NCI-H774 (cell line): ENCODE data around the gene CCDC187.

Experiments used
- DNase-seq: peaks from one replicate; lab custom pipeline; 2025; lab: John Stamatoyannopoulos, UW

CCDC187 gene

GRCh38 chr9:136252846-136253245 lies 51.0 kb downstream of the CCDC187 start:
- no peak for DNase-seq

GRCh38 chr9:136252281-136252680 lies 51.6 kb downstream of the CCDC187 start:
- DNase-seq: no peak

GRCh38 chr9:136251264-136252115 lies 52.4 kb downstream of the CCDC187 start:
- DNase-seq: no peak

- DNase-seq: no peak
Observed at GRCh38 chr9:136250676-136251075, 53.2 kb downstream of the CCDC187 start.

GRCh38 chr9:136249877-136250559 lies 53.9 kb downstream of the CCDC187 start:
- peak; percentile 76 for DNase-seq

GRCh38 chr9:136248951-136249876 lies 54.7 kb downstream of the CCDC187 start:
- DNase-seq: no peak

- DNase-seq: no peak
Observed at GRCh38 chr9:136247947-136248637, 55.8 kb downstream of the CCDC187 start.

GRCh38 chr9:136247551-136247916 lies 56.4 kb downstream of the CCDC187 start:
- no peak for DNase-seq

- DNase-seq: no peak
Observed at GRCh38 chr9:136246849-136247550, 56.9 kb downstream of the CCDC187 start.

- DNase-seq: peak; percentile 93
Observed at GRCh38 chr9:136245219-136246150, 58.4 kb downstream of the CCDC187 start, which contains the start of gene QSOX2. Gene QSOX2, minus strand, starts transcription at chr9:136245812. Its CDS starts 9 bp downstream, at chr9:136245803.

- DNase-seq: no peak
Observed at GRCh38 chr9:136244969-136245218, 59.0 kb downstream of the CCDC187 start.

- DNase-seq: no peak
Observed at GRCh38 chr9:136244122-136244968, 59.5 kb downstream of the CCDC187 start.

GRCh38 chr9:136243631-136244030 lies 60.3 kb downstream of the CCDC187 start:
- DNase-seq: no peak

GRCh38 chr9:136242918-136243525 lies 60.9 kb downstream of the CCDC187 start:
- DNase-seq: no peak

- DNase-seq: no peak
Observed at GRCh38 chr9:136242248-136242647, 61.6 kb downstream of the CCDC187 start.

GRCh38 chr9:136241542-136241941 lies 62.4 kb downstream of the CCDC187 start:
- DNase-seq: no peak

- no peak for DNase-seq
Observed at GRCh38 chr9:136240941-136241340, 63.0 kb downstream of the CCDC187 start.

- peak; percentile 86 for DNase-seq
Observed at GRCh38 chr9:136239983-136240330, 63.9 kb downstream of the CCDC187 start.
